Measurements from ENCODE around the gene CDC42BPG. TPM values are rescaled to one million over a fixed set of nuclear protein-coding genes. Genes with fewer than 3 reads are reported as not detected.

The CDC42BPG gene
- total and polyA plus RNA-seq, 10 of the 15 experiments (the other 5 are each of a cell fraction or from before 2014, with no cell fraction given) = 0.02 to 1.3 (median 0.09) TPM; not detected in 1

GRCh38 chr11:64856382-64857227 is 12.2 kb upstream of the CDC42BPG start (continued):
- no peak for TF ChIP-seq BCLAF1 (IDR thresholded peaks at IDR 0.05)
- no peak for TF ChIP-seq WRNIP1 (IDR thresholded peaks at IDR 0.05; ENCODE audit: borderline replicate concordance, low read depth, low read length)
- peak; percentile 78; the same call in 1 of the 2 replicates for TF ChIP-seq PAX5 (IDR thresholded peaks at IDR 0.05; ENCODE audit: borderline replicate concordance, low read depth, low read length)
- TF ChIP-seq PKNOX1 (IDR thresholded peaks at IDR 0.05) = no peak
- no peak for TF ChIP-seq CREM (IDR thresholded peaks at IDR 0.05; ENCODE audit: low read depth)
- no peak for TF ChIP-seq SMC3 (IDR thresholded peaks at IDR 0.05; ENCODE audit: borderline replicate concordance, low read length)
- TF ChIP-seq USF2 (IDR thresholded peaks at IDR 0.05; ENCODE audit: borderline replicate concordance, low read depth, low read length) = no peak
- peak; percentile 27; the same call in 1 of the 3 replicates for TF ChIP-seq POU2F2 (IDR thresholded peaks at IDR 0.05; ENCODE audit: borderline replicate concordance, low read depth, low read length)
- TF ChIP-seq NFXL1 (IDR thresholded peaks at IDR 0.05; ENCODE audit: borderline replicate concordance) = no peak
- TF ChIP-seq CREB1 (IDR thresholded peaks at IDR 0.05; ENCODE audit: low read depth) = no peak
- TF ChIP-seq SPI1 (IDR thresholded peaks at IDR 0.05; ENCODE audit: borderline replicate concordance, insufficient read depth, low read depth, low read length) = peak; percentile 65; the same call in 1 of the 2 replicates
- peak; percentile 54; the same call in 1 of the 2 replicates for TF ChIP-seq TAF1 (IDR thresholded peaks at IDR 0.05; ENCODE audit: borderline replicate concordance, low read depth, low read length)
- TF ChIP-seq MEF2A (IDR thresholded peaks at IDR 0.05; ENCODE audit: insufficient read depth, low read depth, low read length) = no peak
- TF ChIP-seq TCF12 (IDR thresholded peaks at IDR 0.05; ENCODE audit: low read depth, low read length) = peak; percentile 76
- no peak for TF ChIP-seq YY1 (IDR thresholded peaks at IDR 0.05; ENCODE audit: low read depth, low read length)
- no peak for TF ChIP-seq JUND (IDR thresholded peaks at IDR 0.05; ENCODE audit: low read depth, low read length)
- no peak for TF ChIP-seq REST (IDR thresholded peaks at IDR 0.05; ENCODE audit: low read depth, low read length)
- TF ChIP-seq HDAC6 (IDR thresholded peaks at IDR 0.05; ENCODE audit: unreplicated experiment) = no peak
- no peak for TF ChIP-seq FOXK2 (IDR thresholded peaks at IDR 0.05)
- no peak for TF ChIP-seq ATF3 (IDR thresholded peaks at IDR 0.05; ENCODE audit: borderline replicate concordance, extremely low read depth, low read depth, low read length)
- no peak for TF ChIP-seq SRF (IDR thresholded peaks at IDR 0.05; ENCODE audit: low read depth in 2 of 2, low read length in 2 of 2)
